ENCODE measurements around the gene SCPEP1.
"Not testable (repeated sequence)": the region's sequence is repeated elsewhere in the genome, so short reads cannot be mapped to it uniquely, and the experiment has no call there.

Gene SCPEP1

GRCh38 chr17:56939869-56940484 lies 38.0 kb upstream of the SCPEP1 start:
- Histone ChIP-seq H3K27ac (ENCODE audit: low read length) (no peak overlapping the region), H3K4me1 (ENCODE audit: control insufficient read depth, low read depth, low read length) (no peaks in the 10 kb centered on the region), H3K9ac (ENCODE audit: low read length) (no peak overlapping the region), H3K4me3 (ENCODE audit: low read length) (no peak overlapping the region), H3K36me3 (ENCODE audit: control insufficient read depth, low read depth, low read length) (peaks cover 53% of the 10 kb centered on the region), H3K9me3 (ENCODE audit: control insufficient read depth, low read depth, low read length) (no peaks in the 10 kb centered on the region), H3K27me3 (ENCODE audit: control insufficient read depth, insufficient read depth, low read length) (no peaks in the 10 kb centered on the region)

- H3K4me3 ChIP-seq (ENCODE audit: low read length), result no peak overlapping the region
- H3K36me3 ChIP-seq (ENCODE audit: control insufficient read depth, low read depth, low read length), result peaks cover 54% of the 10 kb centered on the region
- H3K4me1 ChIP-seq (ENCODE audit: control insufficient read depth, low read depth, low read length), result no peaks in the 10 kb centered on the region
Measured at GRCh38 chr17:56943505-56944125, 34.3 kb upstream of the SCPEP1 start.

GRCh38 chr17:56945938-56946505 lies 31.9 kb upstream of the SCPEP1 start:
- no peaks in the 10 kb centered on the region for H3K9me3 ChIP-seq (ENCODE audit: control insufficient read depth, low read depth, low read length)
- H3K27ac ChIP-seq (ENCODE audit: low read length), result no peak overlapping the region
- no peak overlapping the region for H3K4me3 ChIP-seq (ENCODE audit: low read length)
- H3K36me3 ChIP-seq (ENCODE audit: control insufficient read depth, low read depth, low read length), result peaks cover 59% of the 10 kb centered on the region
- no peak overlapping the region for H3K9ac ChIP-seq (ENCODE audit: low read length)
- no peaks in the 10 kb centered on the region for H3K4me1 ChIP-seq (ENCODE audit: control insufficient read depth, low read depth, low read length)
- no peaks in the 10 kb centered on the region for H3K27me3 ChIP-seq (ENCODE audit: control insufficient read depth, insufficient read depth, low read length)

More at GRCh38 chr17:56943505-56944125, 34.3 kb upstream of the SCPEP1 start:
- Histone ChIP-seq H3K9me3 (ENCODE audit: control insufficient read depth, low read depth, low read length) (no peaks in the 10 kb centered on the region), H3K9ac (ENCODE audit: low read length) (no peak overlapping the region), H3K27me3 (ENCODE audit: control insufficient read depth, insufficient read depth, low read length) (no peaks in the 10 kb centered on the region), H3K27ac (ENCODE audit: low read length) (no peak overlapping the region)

GRCh38 chr17:56947741-56948140 lies 30.2 kb upstream of the SCPEP1 start:
- no peak overlapping the region for H3K27ac ChIP-seq (ENCODE audit: low read length)
- no peaks in the 10 kb centered on the region for H3K9me3 ChIP-seq (ENCODE audit: control insufficient read depth, low read depth, low read length)
- peaks cover 47% of the 10 kb centered on the region for H3K36me3 ChIP-seq (ENCODE audit: control insufficient read depth, low read depth, low read length)
- no peak overlapping the region for H3K4me3 ChIP-seq (ENCODE audit: low read length)
- no peaks in the 10 kb centered on the region for H3K27me3 ChIP-seq (ENCODE audit: control insufficient read depth, insufficient read depth, low read length)
- H3K9ac ChIP-seq (ENCODE audit: low read length), result no peak overlapping the region
- no peaks in the 10 kb centered on the region for H3K4me1 ChIP-seq (ENCODE audit: control insufficient read depth, low read depth, low read length)

GRCh38 chr17:56948491-56948890 lies 29.4 kb upstream of the SCPEP1 start:
- Histone ChIP-seq H3K9ac (ENCODE audit: low read length) (no peak overlapping the region), H3K36me3 (ENCODE audit: control insufficient read depth, low read depth, low read length) (peaks cover 42% of the 10 kb centered on the region), H3K27ac (ENCODE audit: low read length) (no peak overlapping the region), H3K4me1 (ENCODE audit: control insufficient read depth, low read depth, low read length) (no peaks in the 10 kb centered on the region), H3K9me3 (ENCODE audit: control insufficient read depth, low read depth, low read length) (no peaks in the 10 kb centered on the region), H3K27me3 (ENCODE audit: control insufficient read depth, insufficient read depth, low read length) (no peaks in the 10 kb centered on the region), H3K4me3 (ENCODE audit: low read length) (no peak overlapping the region)

- no peaks in the 10 kb centered on the region for H3K9me3 ChIP-seq (ENCODE audit: control insufficient read depth, low read depth, low read length)
- H3K27ac ChIP-seq (ENCODE audit: low read length), result no peak overlapping the region
- H3K27me3 ChIP-seq (ENCODE audit: control insufficient read depth, insufficient read depth, low read length), result no peaks in the 10 kb centered on the region
- H3K4me3 ChIP-seq (ENCODE audit: low read length), result no peak overlapping the region
- peaks cover 35% of the 10 kb centered on the region for H3K36me3 ChIP-seq (ENCODE audit: control insufficient read depth, low read depth, low read length)
- no peaks in the 10 kb centered on the region for H3K4me1 ChIP-seq (ENCODE audit: control insufficient read depth, low read depth, low read length)
- no peak overlapping the region for H3K9ac ChIP-seq (ENCODE audit: low read length)
Measured at GRCh38 chr17:56949595-56949994, 28.3 kb upstream of the SCPEP1 start.

- Histone ChIP-seq H3K9me3 (ENCODE audit: control insufficient read depth, low read depth, low read length) (no peaks in the 10 kb centered on the region), H3K4me1 (ENCODE audit: control insufficient read depth, low read depth, low read length) (peaks cover 4% of the 10 kb centered on the region), H3K9ac (ENCODE audit: low read length) (no peak overlapping the region), H3K36me3 (ENCODE audit: control insufficient read depth, low read depth, low read length) (no peaks in the 10 kb centered on the region), H3K4me3 (ENCODE audit: low read length) (no peak overlapping the region), H3K27ac (ENCODE audit: low read length) (no peak overlapping the region), H3K27me3 (ENCODE audit: control insufficient read depth, insufficient read depth, low read length) (no peaks in the 10 kb centered on the region)
Measured at GRCh38 chr17:56956992-56957391, 20.9 kb upstream of the SCPEP1 start.

- no peaks in the 10 kb centered on the region for H3K27me3 ChIP-seq (ENCODE audit: control insufficient read depth, insufficient read depth, low read length)
- H3K36me3 ChIP-seq (ENCODE audit: control insufficient read depth, low read depth, low read length), result no peaks in the 10 kb centered on the region
- H3K4me1 ChIP-seq (ENCODE audit: control insufficient read depth, low read depth, low read length), result peaks cover 4% of the 10 kb centered on the region
- peak within 1 kb of the TSS; percentile 98 for H3K9ac ChIP-seq (ENCODE audit: low read length)
- H3K27ac ChIP-seq (ENCODE audit: low read length), result peak within 1 kb of the TSS; percentile 99
- H3K4me3 ChIP-seq (ENCODE audit: low read length), result peak within 1 kb of the TSS; percentile 92
- H3K9me3 ChIP-seq (ENCODE audit: control insufficient read depth, low read depth, low read length), result no peaks in the 10 kb centered on the region
Measured at GRCh38 chr17:56960596-56961538, 17.1 kb upstream of the SCPEP1 start, which contains the start of gene COIL. Gene COIL (minus strand): TSS chr17:56961050. CDS start chr17:56961019, 31 bp downstream.

GRCh38 chr17:56965241-56965640 lies 12.7 kb upstream of the SCPEP1 start:
- H3K36me3 ChIP-seq (ENCODE audit: control insufficient read depth, low read depth, low read length); H3K27ac ChIP-seq (ENCODE audit: low read length); H3K4me1 ChIP-seq (ENCODE audit: control insufficient read depth, low read depth, low read length); H3K4me3 ChIP-seq (ENCODE audit: low read length); H3K27me3 ChIP-seq (ENCODE audit: control insufficient read depth, insufficient read depth, low read length); H3K9ac ChIP-seq (ENCODE audit: low read length); H3K9me3 ChIP-seq (ENCODE audit: control insufficient read depth, low read depth, low read length): not testable (repeated sequence)

GRCh38 chr17:56965681-56966080 lies 12.2 kb upstream of the SCPEP1 start:
- not testable (repeated sequence) for H3K36me3 ChIP-seq (ENCODE audit: control insufficient read depth, low read depth, low read length); H3K9me3 ChIP-seq (ENCODE audit: control insufficient read depth, low read depth, low read length); H3K27me3 ChIP-seq (ENCODE audit: control insufficient read depth, insufficient read depth, low read length); H3K27ac ChIP-seq (ENCODE audit: low read length); H3K9ac ChIP-seq (ENCODE audit: low read length); H3K4me3 ChIP-seq (ENCODE audit: low read length); H3K4me1 ChIP-seq (ENCODE audit: control insufficient read depth, low read depth, low read length)

- Histone ChIP-seq H3K4me3 (ENCODE audit: low read length) (no peak overlapping the region), H3K27ac (ENCODE audit: low read length) (no peak overlapping the region), H3K4me1 (ENCODE audit: control insufficient read depth, low read depth, low read length) (peaks cover under 1% of the 10 kb centered on the region), H3K27me3 (ENCODE audit: control insufficient read depth, insufficient read depth, low read length) (no peaks in the 10 kb centered on the region), H3K9me3 (ENCODE audit: control insufficient read depth, low read depth, low read length) (peaks cover 6% of the 10 kb centered on the region), H3K9ac (ENCODE audit: low read length) (no peak overlapping the region), H3K36me3 (ENCODE audit: control insufficient read depth, low read depth, low read length) (no peaks in the 10 kb centered on the region)
Measured at GRCh38 chr17:56966338-56966737, 11.6 kb upstream of the SCPEP1 start.
